HEK293T (cell line): Measurements from ENCODE around the gene CTNNBL1.

Experiments used
- ARNT ChIP-seq: fragments of 450-650 bp; IDR thresholded peaks from 2 replicates; pipeline ENCODE4 v1.6.1; 2017; ENCODE audit warnings: mild to moderate bottlenecking
- BHLHE40 ChIP-seq: fragments of 450-650 bp; IDR thresholded peaks from 2 replicates; pipeline ENCODE4 v1.6.1; 2016; ENCODE audit warnings: mild to moderate bottlenecking, moderate library complexity, borderline replicate concordance
- CTBP1 ChIP-seq: fragments of 450-650 bp; IDR thresholded peaks from 2 replicates; pipeline ENCODE4 v1.6.1; 2016; ENCODE audit warnings: borderline replicate concordance
- FOXA1 ChIP-seq: fragments of 450-650 bp; IDR thresholded peaks from 2 replicates; pipeline ENCODE4 v1.6.1; 2016; ENCODE audit warnings: mild to moderate bottlenecking
- FOXK2 ChIP-seq: fragments of 450-650 bp; IDR thresholded peaks from 2 replicates; pipeline ENCODE4 v1.6.1; 2016; ENCODE audit warnings: mild to moderate bottlenecking
- HDGF ChIP-seq: fragments of 450-650 bp; IDR thresholded peaks from 2 replicates; pipeline ENCODE4 v1.6.1; 2017; ENCODE audit warnings: antibody characterized with exemption, borderline replicate concordance
- L3MBTL2 ChIP-seq: fragments of 450-650 bp; conservative IDR thresholded peaks from 2 replicates; pipeline ENCODE4 v1.6.1; 2016; ENCODE audit warnings: mild to moderate bottlenecking
- LEF1 ChIP-seq: fragments of 450-650 bp; IDR thresholded peaks from 2 replicates; pipeline ENCODE4 v1.6.1; 2017; ENCODE audit warnings: mild to moderate bottlenecking, borderline replicate concordance
- NFRKB ChIP-seq: fragments of 450-650 bp; IDR thresholded peaks from 2 replicates; pipeline ENCODE4 v1.6.1; 2016; ENCODE audit warnings: mild to moderate bottlenecking, moderate library complexity
- SP1 ChIP-seq: fragments of 450-650 bp; IDR thresholded peaks from 2 replicates; pipeline ENCODE4 v1.6.1; 2017
- SUZ12 ChIP-seq: fragments of 450-650 bp; IDR thresholded peaks from 2 replicates; pipeline ENCODE4 v1.6.1; 2016; ENCODE audit warnings: mild to moderate bottlenecking
- TARDBP ChIP-seq: fragments of 450-650 bp; IDR thresholded peaks from 2 replicates; pipeline ENCODE4 v1.6.1; 2016
- ZNF384 ChIP-seq: fragments of 450-650 bp; IDR thresholded peaks from 2 replicates; pipeline ENCODE4 v1.6.1; 2016

DNA sequence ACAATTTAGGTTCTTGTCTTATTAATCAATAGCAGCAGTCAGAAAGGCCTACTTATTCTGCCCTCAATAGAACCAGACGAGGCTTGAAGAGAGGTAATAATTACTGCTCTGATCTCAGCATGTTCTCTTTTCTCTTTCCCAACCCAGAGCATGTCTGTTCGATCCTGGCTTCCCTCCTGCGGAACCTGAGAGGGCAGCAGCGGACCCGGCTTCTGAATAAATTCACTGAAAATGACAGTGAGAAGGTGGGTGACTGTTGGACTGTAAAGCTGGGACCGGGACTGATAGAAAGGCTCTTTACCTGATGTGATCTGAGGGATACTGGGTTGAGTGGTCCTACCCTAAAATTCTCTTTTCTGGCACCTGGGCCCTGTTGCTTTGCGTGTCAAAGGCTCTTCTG, 146.1 kb downstream of the CTNNBL1 start:
- no peak for TF ChIP-seq FOXK2
- no peak for TF ChIP-seq FOXA1
- no peak for TF ChIP-seq TARDBP
- no peak for TF ChIP-seq NFRKB
- TF ChIP-seq L3MBTL2, result no peak
- TF ChIP-seq LEF1, result no peak
- no peak for TF ChIP-seq CTBP1
- TF ChIP-seq SUZ12, result no peak
- no peak for TF ChIP-seq BHLHE40
- no peak for TF ChIP-seq ARNT
- TF ChIP-seq ZNF384, result no peak
- no peak for TF ChIP-seq SP1
- TF ChIP-seq HDGF, result no peak
